Neural progenitor cell (in vitro differentiated cells): ENCODE data around the gene CDCA4. TPM values are rescaled to one million over a fixed set of nuclear protein-coding genes. Genes with fewer than 3 reads are reported as not detected.

Experiments used
- DNase-seq: peaks from one replicate; pipeline ENCODE4 v3.0.0-alpha.2; 2016; ENCODE audit warnings: low spot score
- H2AFZ ChIP-seq: fragments of 200-600 bp; sonication (generic); replicated peaks from 2 replicates; pipeline ENCODE4 v1.6.1; 2016; ENCODE audit warnings: antibody characterized with exemption
- H3F3A ChIP-seq: fragments of 200-600 bp; sonication (generic); 2 replicates; pipeline ENCODE4 v1.6.1; 2016; ENCODE audit warnings: antibody characterized with exemption, low read depth
- H3K27ac ChIP-seq: fragments of 200-600 bp; sonication (generic); 2 replicates; pipeline ENCODE4 v1.5.1; 2016; ENCODE audit warnings: mild to moderate bottlenecking
- H3K27me3 ChIP-seq: fragments of 200-600 bp; sonication (generic); 2 replicates; pipeline ENCODE4 v1.6.1; 2016; ENCODE audit warnings: mild to moderate bottlenecking, moderate library complexity
- H3K36me3 ChIP-seq: fragments of 200-600 bp; sonication (generic); 2 replicates; pipeline ENCODE4 v1.5.1; 2016
- H3K4me1 ChIP-seq: fragments of 200-600 bp; sonication (generic); 2 replicates; pipeline ENCODE4 v1.6.1; 2016; ENCODE audit warnings: mixed run types
- H3K4me2 ChIP-seq: fragments of 200-600 bp; sonication (generic); 2 replicates; pipeline ENCODE4 v1.6.1; 2016
- H3K4me3 ChIP-seq: fragments of 200-600 bp; sonication (generic); 2 replicates; pipeline ENCODE4 v1.5.1; 2016
- H3K79me2 ChIP-seq: fragments of 200-600 bp; sonication (generic); 2 replicates; pipeline ENCODE4 v1.6.1; 2016; ENCODE audit warnings: low read depth
- H3K9ac ChIP-seq: fragments of 200-600 bp; sonication (generic); 2 replicates; pipeline ENCODE4 v1.6.1; 2016
- H3K9me3 ChIP-seq: fragments of 200-600 bp; sonication (generic); 2 replicates; pipeline ENCODE4 v1.5.1; 2016; ENCODE audit warnings: low read depth
- H4K20me1 ChIP-seq: fragments of 200-600 bp; sonication (generic); 2 replicates; pipeline ENCODE4 v1.6.1; 2016; ENCODE audit warnings: low read depth
- H3K27ac Mint-ChIP-seq: 3 replicates; pipeline ENCODE4 v1.8.0; 2021; ENCODE audit warnings: mixed read lengths
- H3K27me3 Mint-ChIP-seq: 2 replicates; pipeline ENCODE4 v1.8.0; 2022; ENCODE audit warnings: low read depth, mild to moderate bottlenecking, inconsistent platforms, moderate library complexity, mixed read lengths; ENCODE audit not compliant: insufficient read depth
- H3K36me3 Mint-ChIP-seq: 3 replicates; pipeline ENCODE4 v1.8.0; 2021; ENCODE audit warnings: mixed read lengths
- H3K4me1 Mint-ChIP-seq: 3 replicates; pipeline ENCODE4 v1.8.0; 2021; ENCODE audit warnings: mixed read lengths
- H3K4me3 Mint-ChIP-seq: 3 replicates; pipeline ENCODE4 v1.8.0; 2021; ENCODE audit warnings: mild to moderate bottlenecking, moderate library complexity, mixed read lengths
- H3K9me3 Mint-ChIP-seq: 3 replicates; pipeline ENCODE4 v1.8.0; 2020; ENCODE audit warnings: mixed read lengths
- EZH2 ChIP-seq: fragments of 200-600 bp; sonication (generic); IDR thresholded peaks from 2 replicates; pipeline ENCODE4 v1.6.1; 2017; ENCODE audit warnings: antibody characterized with exemption, mild to moderate bottlenecking, moderate library complexity
- EZH2phosphoT487 ChIP-seq: fragments of 200-600 bp; sonication (generic); IDR thresholded peaks from 2 replicates; pipeline ENCODE4 v1.6.1; 2017; ENCODE audit warnings: antibody characterized with exemption
- total RNA-seq: library from RNA; depleted of rRNA; stranded (reverse); fragments of >200 nt; gene quantifications from 2 replicates; pipeline ENCODE4 v1.2.3, GENCODE V29; 2015; ENCODE audit warnings: low replicate concordance
- TF ChIP-seq, protein P1 (sequence below): fragments of 200-600 bp; sonication (generic); IDR thresholded peaks from 2 replicates; pipeline ENCODE4 v1.5.1; 2017; ENCODE audit warnings: antibody characterized with exemption, mild to moderate bottlenecking

The CDCA4 gene
- total RNA-seq, 1 donor from 2014 or later: 56.6 TPM

GRCh38 chr14:104969741-104970230 lies 51.1 kb downstream of the CDCA4 start:
- Histone ChIP-seq H2AFZ (no peak overlapping the region), H3K79me2 (no peaks in the 10 kb centered on the region), H4K20me1 (no peaks in the 10 kb centered on the region), H3K9ac (no peak overlapping the region), H3K27me3 (peaks cover 22% of the 10 kb centered on the region), H3F3A (peaks cover 11% of the 10 kb centered on the region), H3K4me3 (no peak overlapping the region), H3K4me2 (no peak overlapping the region), H3K36me3 (no peaks in the 10 kb centered on the region), H3K9me3 (no peaks in the 10 kb centered on the region), H3K27ac (no peak overlapping the region), H3K4me1 (peaks cover 30% of the 10 kb centered on the region)
- no peak for DNase-seq
- H3K36me3 Mint-ChIP-seq: no peaks in the 10 kb centered on the region
- H3K4me1 Mint-ChIP-seq: peaks cover 18% of the 10 kb centered on the region
- no peak overlapping the region for H3K27ac Mint-ChIP-seq
- no peak overlapping the region for H3K4me3 Mint-ChIP-seq
- peaks cover 9% of the 10 kb centered on the region for H3K27me3 Mint-ChIP-seq
- TF ChIP-seq, protein P1, sequence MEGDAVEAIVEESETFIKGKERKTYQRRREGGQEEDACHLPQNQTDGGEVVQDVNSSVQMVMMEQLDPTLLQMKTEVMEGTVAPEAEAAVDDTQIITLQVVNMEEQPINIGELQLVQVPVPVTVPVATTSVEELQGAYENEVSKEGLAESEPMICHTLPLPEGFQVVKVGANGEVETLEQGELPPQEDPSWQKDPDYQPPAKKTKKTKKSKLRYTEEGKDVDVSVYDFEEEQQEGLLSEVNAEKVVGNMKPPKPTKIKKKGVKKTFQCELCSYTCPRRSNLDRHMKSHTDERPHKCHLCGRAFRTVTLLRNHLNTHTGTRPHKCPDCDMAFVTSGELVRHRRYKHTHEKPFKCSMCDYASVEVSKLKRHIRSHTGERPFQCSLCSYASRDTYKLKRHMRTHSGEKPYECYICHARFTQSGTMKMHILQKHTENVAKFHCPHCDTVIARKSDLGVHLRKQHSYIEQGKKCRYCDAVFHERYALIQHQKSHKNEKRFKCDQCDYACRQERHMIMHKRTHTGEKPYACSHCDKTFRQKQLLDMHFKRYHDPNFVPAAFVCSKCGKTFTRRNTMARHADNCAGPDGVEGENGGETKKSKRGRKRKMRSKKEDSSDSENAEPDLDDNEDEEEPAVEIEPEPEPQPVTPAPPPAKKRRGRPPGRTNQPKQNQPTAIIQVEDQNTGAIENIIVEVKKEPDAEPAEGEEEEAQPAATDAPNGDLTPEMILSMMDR: no peak
- TF ChIP-seq EZH2 (no peak), EZH2phosphoT487 (no peak)
- no peaks in the 10 kb centered on the region for H3K9me3 Mint-ChIP-seq

- Histone ChIP-seq H3K27ac (no peak overlapping the region), H4K20me1 (no peaks in the 10 kb centered on the region), H2AFZ (no peak overlapping the region), H3F3A (peaks cover 11% of the 10 kb centered on the region), H3K27me3 (peaks cover 18% of the 10 kb centered on the region), H3K9ac (no peak overlapping the region), H3K9me3 (no peaks in the 10 kb centered on the region), H3K4me1 (peaks cover 24% of the 10 kb centered on the region), H3K79me2 (no peaks in the 10 kb centered on the region), H3K36me3 (no peaks in the 10 kb centered on the region), H3K4me3 (no peak overlapping the region), H3K4me2 (no peak overlapping the region)
- no peaks in the 10 kb centered on the region for H3K36me3 Mint-ChIP-seq
- H3K4me1 Mint-ChIP-seq: peaks cover 11% of the 10 kb centered on the region
- peak; percentile 37 for DNase-seq
- no peaks in the 10 kb centered on the region for H3K9me3 Mint-ChIP-seq
- H3K27me3 Mint-ChIP-seq: peaks cover 9% of the 10 kb centered on the region
- no peak overlapping the region for H3K27ac Mint-ChIP-seq
- no peak for TF ChIP-seq EZH2
- TF ChIP-seq EZH2phosphoT487: no peak
- TF ChIP-seq, protein P1: no peak
- no peak overlapping the region for H3K4me3 Mint-ChIP-seq
Observed at GRCh38 chr14:104968541-104969401, 52.1 kb downstream of the CDCA4 start.

- peak overlapping the region; percentile 81 for H2AFZ ChIP-seq
Observed at GRCh38 chr14:104968153-104968527, 52.7 kb downstream of the CDCA4 start.

More at GRCh38 chr14:104968153-104968527, 52.7 kb downstream of the CDCA4 start:
- no peak overlapping the region for H3K9ac ChIP-seq
- peaks cover 17% of the 10 kb centered on the region for H3K4me1 ChIP-seq
- peaks cover 11% of the 10 kb centered on the region for H3F3A ChIP-seq
- Mint-ChIP-seq H3K27me3 (peaks cover 9% of the 10 kb centered on the region), H3K4me1 (peaks cover 11% of the 10 kb centered on the region), H3K27ac (no peak overlapping the region), H3K36me3 (no peaks in the 10 kb centered on the region), H3K9me3 (no peaks in the 10 kb centered on the region), H3K4me3 (no peak overlapping the region)
- H4K20me1 ChIP-seq: no peaks in the 10 kb centered on the region
- DNase-seq: peak; percentile 63
- H3K79me2 ChIP-seq: no peaks in the 10 kb centered on the region
- no peak overlapping the region for H3K27ac ChIP-seq
- H3K27me3 ChIP-seq: peaks cover 18% of the 10 kb centered on the region
- TF ChIP-seq, protein P1: no peak
- TF ChIP-seq EZH2 (no peak), EZH2phosphoT487 (no peak)
- no peaks in the 10 kb centered on the region for H3K9me3 ChIP-seq
- peak overlapping the region; percentile 77 for H3K4me2 ChIP-seq
- H3K36me3 ChIP-seq: no peaks in the 10 kb centered on the region
- peak overlapping the region; percentile 36 for H3K4me3 ChIP-seq
